ENCODE results near the gene RNF114.
"Not testable (repeated sequence)": the region's sequence is repeated elsewhere in the genome, so short reads cannot be mapped to it uniquely, and the experiment has no call there.

The RNF114 gene

GRCh38 chr20:49987015-49987867, 51.0 kb downstream of the RNF114 start:
- no peak for DNase-seq

GRCh38 chr20:49987868-49988690, 51.9 kb downstream of the RNF114 start:
- DNase-seq: no peak

DNA sequence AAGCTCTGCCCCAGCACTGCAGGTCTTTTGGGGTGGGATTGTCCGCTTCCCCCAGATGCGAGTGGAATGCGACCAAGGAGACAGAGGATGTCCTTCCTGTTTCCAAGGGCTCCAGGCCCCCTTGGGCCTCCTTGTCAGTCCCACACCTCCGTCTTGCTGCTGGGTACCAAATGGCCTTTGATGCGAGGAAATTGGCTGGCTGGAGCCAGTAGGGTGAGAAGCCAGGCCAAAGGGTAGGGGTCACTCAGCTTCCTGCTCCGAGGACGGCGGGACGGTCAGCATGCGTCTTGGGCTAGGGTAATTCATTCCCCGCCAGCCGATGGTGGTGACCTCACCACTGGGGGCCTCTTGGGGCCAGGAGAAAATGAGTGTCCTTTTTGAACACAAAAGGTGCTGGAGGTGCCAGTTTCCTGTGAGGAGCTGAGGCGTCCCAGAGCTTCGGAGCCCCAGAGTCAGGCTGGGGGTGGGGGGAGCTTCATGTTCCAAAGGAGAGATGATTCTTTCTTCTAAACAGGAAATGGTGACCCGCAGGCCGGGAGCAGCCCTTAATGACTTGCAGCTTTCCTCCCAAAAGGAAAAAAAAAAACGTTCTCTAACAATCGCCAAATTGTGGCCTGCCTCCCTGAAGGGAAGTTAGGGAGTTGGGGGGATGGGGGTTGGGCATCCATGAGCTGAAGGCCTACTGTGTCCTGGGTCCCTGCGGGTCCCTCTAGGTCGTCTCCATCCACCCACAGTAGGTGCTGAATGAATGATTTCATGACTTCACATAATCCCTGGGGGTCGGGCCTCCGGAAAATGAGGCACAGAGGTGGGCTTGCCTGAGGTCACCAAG, 53.3 kb downstream of the RNF114 start:
- DNase-seq: no peak

DNA sequence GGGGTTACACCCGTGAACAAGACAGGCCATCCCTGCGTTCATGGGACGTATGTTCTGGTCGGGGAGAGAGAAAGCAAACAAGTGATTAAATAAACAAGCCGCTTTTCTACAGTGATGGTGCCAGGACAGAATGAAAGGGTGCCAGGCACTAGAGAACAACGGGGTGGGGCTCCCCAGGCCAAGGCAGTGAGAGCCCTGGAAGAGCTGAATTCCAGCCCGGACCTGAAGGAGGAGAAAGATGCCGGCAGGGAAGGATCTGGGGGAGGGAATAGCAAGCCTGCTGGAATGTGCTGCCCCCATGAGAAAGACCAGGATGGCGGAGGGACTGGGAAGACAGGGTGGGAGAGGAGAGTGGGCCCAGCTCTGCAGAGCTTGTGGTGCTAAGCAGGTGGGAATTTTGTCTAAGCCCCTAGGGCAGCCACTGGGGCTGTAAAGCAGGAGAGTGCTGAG, 54.1 kb downstream of the RNF114 start:
- no peak for DNase-seq

- DNase-seq: no peak
Observed at GRCh38 chr20:49993301-49993751, 57.1 kb downstream of the RNF114 start.

DNA sequence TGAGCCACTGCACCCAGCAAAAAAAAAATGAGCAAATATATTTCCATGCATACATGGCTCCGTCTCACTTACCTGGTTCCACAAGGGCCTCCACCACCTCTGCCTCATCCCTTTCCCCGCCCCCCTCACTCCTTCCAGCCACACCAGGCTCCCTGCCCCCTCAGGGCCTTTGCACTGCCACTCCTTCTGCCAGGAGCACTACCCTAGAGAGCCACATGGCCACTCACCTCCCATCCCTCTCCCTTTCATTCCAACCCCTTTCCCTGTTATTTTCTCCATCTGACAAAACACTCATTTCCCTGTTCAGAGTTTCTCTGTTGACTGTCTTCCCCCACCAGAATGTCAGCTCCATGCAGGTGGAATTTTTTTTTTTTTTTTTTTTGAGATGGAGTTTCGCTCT, 59.4 kb downstream of the RNF114 start:
- DNase-seq: no peak

DNA sequence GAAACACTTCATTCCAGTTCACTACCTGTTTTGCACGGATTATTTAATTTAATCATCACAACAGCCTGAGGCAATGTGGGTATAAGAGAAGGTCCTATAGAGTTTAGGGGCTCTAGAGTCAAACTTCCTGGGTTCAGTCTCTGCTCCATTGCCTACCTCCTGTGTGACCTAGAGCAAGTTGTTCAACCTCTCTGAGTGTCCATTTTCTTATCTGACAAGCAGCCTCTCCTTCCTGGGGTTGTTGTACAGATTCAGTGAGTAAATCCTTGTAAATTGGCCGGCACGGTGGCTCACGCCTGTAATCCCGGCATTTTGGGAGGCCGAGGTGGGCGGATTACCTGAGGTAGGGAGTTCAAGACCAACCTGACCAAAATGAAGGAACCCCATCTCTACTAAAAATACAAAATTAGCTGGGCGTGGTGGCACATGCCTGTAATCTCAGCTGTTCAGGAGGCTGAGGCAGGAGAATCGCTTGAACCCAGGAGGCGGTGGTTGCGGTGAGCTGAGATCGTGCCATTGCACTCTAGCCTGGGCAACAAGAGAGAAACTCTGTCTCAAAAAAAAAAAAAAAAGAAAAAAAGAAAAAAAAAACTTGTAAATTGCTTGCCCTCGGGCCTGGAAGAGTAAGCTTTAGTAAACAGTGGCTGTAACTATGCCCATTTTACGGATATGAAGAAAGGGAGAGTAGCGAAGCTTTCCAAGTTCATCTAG, 62.4 kb downstream of the RNF114 start:
- not testable (repeated sequence) for DNase-seq

GRCh38 chr20:49999329-49999728, 63.1 kb downstream of the RNF114 start:
- DNase-seq: peak in 1 of 2 donors; percentile 40

- not testable (repeated sequence) for DNase-seq
Observed at GRCh38 chr20:50000548-50001222, 64.5 kb downstream of the RNF114 start.

DNA sequence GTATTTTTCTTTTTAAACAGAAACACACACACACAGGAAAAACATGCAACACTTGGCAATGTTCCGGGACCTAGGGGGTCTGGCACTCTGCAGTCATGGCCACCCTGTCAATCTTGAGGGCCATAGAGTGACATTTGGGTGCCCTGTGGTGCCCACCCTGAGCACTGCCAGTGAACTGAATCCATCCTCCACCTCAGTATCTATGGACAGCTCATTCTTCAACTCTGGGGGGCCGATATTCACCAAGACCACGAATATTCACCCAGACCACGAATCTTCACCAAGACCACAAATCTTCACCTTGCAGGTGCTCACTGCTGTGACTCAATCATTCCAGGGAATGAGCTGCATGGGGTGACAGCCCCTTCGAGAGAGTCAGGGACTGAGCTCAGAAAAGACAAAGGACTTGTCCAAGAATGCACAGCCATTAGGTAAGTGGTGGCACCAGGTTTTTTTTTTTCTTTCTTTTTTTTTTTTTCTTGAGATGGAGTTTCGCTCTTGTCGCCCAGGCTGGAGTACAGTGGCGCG, 65.7 kb downstream of the RNF114 start:
- DNase-seq: no peak

DNA sequence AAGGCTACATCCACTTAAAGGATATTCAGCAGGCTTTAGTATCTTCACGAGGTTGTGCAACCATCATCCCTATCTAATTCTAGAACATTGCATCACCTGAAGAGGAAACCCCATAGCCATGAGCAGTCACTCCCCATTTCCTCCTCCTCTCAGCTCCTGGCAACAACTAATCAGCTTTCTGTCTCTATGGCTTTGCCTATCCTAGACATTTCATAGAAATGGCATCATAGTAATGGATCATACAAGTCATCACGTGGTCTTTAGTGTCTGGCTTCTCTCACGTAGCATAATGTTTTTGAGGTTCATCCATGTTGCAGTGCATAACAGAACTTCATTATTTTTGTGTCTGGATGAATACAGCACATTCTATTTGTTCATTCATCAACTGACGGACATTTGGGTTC, 67.1 kb downstream of the RNF114 start:
- DNase-seq: no peak
